ENCODE measurements around the gene ARHGAP26.

DNA sequence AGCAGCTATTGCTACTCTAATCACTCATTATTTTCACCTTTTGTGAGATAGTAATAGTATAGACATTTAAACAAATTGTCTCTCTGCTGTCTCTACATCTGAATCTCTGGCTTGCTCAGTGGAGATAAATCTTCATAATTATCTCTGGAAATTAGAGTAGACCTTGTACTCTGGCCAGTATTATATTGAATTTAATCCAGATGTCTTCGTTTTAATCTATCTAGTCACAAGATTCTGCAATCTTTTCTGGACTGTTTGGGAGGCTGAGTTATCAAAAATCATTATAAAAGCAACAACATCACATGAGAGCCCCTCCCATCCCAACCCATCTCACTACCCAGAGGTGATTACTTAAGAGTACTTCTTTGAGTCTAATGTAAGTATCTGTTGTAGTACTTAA lies 19.0 kb downstream of the ARHGAP26 start:
- TF ChIP-seq EZH2phosphoT487 (IDR thresholded peaks at IDR 0.05; ENCODE audit: borderline replicate concordance) (no peak), POLR2AphosphoS5 (IDR thresholded peaks at IDR 0.05; ENCODE audit: low read depth, low read length) (no peak), POLR2A (IDR thresholded peaks at IDR 0.05; ENCODE audit: borderline replicate concordance, extremely low read depth, insufficient read depth, insufficient read length) (no peak), YY1 (IDR thresholded peaks at IDR 0.05; ENCODE audit: extremely low read depth, insufficient replicate concordance, low read depth, low read length) (no peak), RAD21 (IDR thresholded peaks at IDR 0.05; ENCODE audit: low read depth) (no peak), EZH2 (IDR thresholded peaks at IDR 0.05) (no peak), TCF7L2 (IDR thresholded peaks at IDR 0.05; ENCODE audit: borderline replicate concordance, extremely low read depth, insufficient read depth, insufficient read length) (no peak), SIN3A (IDR thresholded peaks at IDR 0.05; ENCODE audit: low read depth) (no peak), CEBPB (IDR thresholded peaks at IDR 0.05; ENCODE audit: low read depth) (no peak), JUND (IDR thresholded peaks at IDR 0.05) (no peak)
- TF ChIP-seq, protein P1, sequence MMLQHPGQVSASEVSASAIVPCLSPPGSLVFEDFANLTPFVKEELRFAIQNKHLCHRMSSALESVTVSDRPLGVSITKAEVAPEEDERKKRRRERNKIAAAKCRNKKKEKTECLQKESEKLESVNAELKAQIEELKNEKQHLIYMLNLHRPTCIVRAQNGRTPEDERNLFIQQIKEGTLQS (IDR thresholded peaks at IDR 0.05) = no peak
- TF ChIP-seq, protein P2, sequence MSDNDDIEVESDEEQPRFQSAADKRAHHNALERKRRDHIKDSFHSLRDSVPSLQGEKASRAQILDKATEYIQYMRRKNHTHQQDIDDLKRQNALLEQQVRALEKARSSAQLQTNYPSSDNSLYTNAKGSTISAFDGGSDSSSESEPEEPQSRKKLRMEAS (IDR thresholded peaks at IDR 0.05) = no peak
- TF ChIP-seq, protein P3, sequence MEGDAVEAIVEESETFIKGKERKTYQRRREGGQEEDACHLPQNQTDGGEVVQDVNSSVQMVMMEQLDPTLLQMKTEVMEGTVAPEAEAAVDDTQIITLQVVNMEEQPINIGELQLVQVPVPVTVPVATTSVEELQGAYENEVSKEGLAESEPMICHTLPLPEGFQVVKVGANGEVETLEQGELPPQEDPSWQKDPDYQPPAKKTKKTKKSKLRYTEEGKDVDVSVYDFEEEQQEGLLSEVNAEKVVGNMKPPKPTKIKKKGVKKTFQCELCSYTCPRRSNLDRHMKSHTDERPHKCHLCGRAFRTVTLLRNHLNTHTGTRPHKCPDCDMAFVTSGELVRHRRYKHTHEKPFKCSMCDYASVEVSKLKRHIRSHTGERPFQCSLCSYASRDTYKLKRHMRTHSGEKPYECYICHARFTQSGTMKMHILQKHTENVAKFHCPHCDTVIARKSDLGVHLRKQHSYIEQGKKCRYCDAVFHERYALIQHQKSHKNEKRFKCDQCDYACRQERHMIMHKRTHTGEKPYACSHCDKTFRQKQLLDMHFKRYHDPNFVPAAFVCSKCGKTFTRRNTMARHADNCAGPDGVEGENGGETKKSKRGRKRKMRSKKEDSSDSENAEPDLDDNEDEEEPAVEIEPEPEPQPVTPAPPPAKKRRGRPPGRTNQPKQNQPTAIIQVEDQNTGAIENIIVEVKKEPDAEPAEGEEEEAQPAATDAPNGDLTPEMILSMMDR (IDR thresholded peaks at IDR 0.05 in 2 of 3, conservative IDR thresholded peaks at IDR 0.05 in 1 of 3; ENCODE audit: borderline replicate concordance in 1 of 3, insufficient read depth in 1 of 3, low read depth in 2 of 3, low read length in 2 of 3) = no peak
